Measurements from ENCODE around the gene ADH6.
"Not testable (repeated sequence)": the region's sequence is repeated elsewhere in the genome, so short reads cannot be mapped to it uniquely, and the experiment has no call there.

ADH6 gene

DNA sequence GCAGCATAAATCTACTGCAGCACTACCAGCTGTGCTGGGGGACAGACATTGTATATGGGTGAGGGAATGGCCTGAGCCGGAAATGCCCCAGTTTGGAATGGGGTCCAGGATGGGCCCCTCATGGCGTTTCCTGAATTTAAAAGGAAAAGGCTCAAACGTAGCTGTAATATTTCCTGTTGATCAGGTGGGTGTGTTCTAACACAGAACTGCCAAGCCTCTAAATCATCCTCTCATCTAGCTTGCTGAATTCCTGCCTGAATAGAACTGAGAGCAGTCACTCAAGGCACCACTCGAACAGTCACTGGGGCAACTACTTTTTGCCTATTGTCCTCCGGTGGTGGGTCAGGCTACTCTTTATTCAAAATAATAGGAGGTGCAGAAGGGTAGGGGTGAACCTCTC is 28.7 kb downstream of the ADH6 start:
- no peak for DNase-seq (ENCODE audit: low spot score)

DNA sequence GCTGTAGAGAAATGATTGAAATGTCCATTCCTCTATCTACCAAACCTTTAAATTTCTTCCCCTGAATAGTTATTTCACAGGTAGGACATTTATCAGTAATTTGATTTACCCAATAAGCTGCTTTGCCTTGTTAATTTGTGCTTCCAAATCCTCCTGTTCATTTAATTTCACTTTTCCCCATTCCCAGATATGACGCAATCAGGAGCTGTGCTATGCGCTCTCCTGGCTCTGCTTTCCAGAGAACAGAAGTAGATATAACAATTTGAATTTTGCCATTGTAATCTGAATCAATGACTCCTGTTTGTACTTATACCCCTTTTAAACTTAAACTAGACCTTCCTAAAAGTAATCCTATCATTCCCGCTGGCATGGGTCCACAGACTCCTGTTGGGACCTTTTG is 29.1 kb downstream of the ADH6 start:
- DNase-seq (ENCODE audit: low spot score), result not testable (repeated sequence)

DNA sequence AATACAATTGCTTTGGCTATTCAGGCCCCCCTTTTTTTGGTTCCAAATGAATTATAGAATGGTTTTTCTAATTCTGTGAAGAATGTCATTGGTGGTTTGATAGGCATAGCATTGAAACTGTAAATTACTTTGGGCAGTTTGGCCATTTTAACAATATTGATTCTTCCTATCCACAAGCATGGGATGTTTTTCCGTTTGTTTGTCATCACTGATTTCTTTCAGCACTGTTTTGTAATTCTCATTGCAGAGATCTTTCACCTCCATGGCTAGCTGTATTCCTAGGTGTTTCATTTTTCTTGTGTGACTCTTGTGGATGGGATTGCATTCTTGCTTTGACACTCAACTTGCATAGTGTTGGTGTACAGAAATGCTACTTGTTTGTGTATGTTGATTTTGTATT is 33.0 kb downstream of the ADH6 start:
- no peak for DNase-seq (ENCODE audit: low spot score)

DNA sequence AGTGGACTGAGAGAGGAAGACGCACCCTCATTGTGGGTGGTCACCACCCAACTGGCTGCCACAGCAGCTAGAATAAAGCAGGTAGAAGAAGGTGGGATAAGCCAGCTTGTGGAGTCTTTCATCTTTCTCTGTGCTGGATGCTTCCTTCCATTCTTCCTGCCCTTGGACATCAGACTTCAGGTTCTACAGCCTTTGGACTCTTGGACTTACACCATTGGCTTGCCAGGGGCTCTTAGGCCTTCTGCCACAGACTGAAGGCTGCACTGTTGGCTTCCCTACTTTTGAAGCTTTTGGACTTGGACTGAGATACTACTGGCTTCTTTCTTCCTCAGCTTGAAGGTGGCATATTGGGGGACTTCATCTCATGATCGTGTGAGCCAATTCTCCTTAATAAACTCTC is 33.5 kb downstream of the ADH6 start:
- no peak for DNase-seq (ENCODE audit: low spot score)

DNA sequence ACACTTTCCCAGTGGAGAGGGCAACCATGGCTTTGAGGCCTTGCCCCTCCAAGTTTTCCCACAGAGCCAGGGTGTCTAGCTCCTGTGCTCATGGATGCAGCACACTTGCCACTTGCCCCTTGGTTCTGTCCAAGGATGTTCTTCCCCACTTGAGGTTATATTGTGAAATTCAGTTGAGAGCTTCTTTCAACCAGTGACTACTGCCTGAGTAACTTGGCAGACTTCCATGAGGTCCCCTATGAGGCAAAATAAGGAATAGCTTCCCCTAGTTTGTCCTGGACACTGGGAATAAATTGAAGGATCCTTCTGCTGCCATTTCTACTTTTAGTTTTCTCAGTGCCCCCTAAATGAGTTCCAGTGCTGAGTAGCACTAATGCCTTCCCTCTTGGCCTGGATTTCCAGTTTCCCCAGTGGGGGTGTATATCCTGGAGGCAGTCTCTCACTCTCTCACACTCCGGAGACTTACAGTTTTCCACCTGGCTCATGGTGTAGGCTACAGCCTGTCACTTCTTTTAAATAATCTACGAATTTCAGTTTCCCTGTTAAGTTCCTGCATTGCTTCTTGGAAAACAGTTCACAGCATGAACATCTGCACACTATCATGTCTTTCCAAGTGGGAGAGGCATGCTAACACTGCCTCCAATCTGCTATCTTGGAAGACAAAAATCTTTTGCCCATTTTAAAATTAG is 38.5 kb downstream of the ADH6 start:
- DNase-seq (ENCODE audit: low spot score), result no peak

DNA sequence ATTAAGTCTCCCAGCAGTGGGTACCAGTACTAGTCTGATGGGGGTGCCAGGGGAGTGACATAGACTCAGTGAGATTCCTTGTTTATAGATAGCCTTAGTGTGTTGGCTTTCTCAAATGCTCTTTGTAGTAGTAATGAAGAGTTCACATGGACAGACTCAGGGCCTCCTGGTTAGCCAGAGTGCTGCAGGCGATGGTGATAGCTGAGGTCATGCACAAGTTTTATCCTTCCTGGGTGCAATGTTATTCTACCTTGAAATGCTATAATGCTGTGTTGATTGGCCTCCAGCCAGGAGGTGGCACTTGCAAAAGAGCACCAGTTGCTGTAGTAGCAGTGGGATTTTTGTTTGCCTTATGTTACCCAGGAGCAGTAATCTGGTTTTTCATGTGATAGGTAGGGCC is 39.4 kb downstream of the ADH6 start:
- DNase-seq (ENCODE audit: low spot score), result no peak

DNA sequence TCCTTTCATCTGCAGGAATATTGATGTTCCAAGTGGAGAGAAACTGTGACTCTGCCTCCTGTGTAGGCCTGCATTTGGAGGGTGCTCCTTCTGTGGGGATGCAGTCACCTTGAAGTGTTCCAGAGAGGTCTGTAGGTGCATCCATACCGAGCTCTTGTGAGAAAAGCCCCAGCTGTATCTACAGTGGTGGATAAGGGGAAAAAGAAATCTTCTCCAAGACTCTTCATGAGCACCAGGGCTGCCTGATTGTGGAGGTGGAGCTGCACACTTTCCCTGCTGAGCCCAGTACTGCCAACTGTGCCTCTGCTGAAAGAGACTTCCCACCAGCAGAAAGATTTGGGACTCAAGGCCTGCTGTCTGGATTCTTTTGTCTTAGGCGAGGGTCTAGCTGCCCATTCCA is 39.9 kb downstream of the ADH6 start:
- DNase-seq (ENCODE audit: low spot score), result no peak

DNA sequence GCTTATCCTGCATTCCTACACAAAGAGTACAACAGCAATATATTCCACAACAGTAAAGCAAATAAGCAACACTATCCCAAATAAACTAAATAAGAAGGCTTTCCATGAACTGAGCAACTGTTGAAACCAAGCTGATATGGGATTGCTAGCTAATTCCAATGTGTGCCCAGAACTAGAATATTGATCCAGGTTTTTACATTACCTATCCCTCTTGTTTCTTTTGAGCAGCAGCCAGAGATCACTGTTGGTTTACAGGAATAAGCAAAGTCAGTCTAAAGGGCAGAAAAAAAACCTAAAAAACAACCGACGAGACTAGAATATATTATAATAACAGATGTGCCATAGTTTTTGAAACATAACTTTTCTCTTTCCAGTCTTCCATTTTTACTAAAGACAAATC is 52.5 kb downstream of the ADH6 start:
- no peak for DNase-seq (ENCODE audit: low spot score)

DNA sequence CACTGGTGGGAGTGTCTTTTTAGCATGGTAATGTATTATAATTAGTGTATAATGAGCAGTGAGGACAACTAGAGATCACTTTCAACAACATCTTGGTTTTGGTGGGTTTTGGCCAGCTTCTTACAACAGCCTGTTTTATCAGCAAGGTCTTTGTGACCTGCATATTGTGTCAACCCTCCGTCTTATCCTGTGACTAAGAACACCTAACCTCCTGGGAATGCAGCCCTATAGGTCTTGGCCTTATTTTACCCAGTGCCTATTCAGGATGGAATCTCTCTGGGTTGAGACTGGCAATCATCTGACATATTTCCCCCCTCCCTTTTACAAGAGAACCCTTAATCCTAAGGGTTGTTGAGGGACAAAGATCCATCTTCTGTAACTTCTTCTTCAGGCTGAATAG is 53.1 kb downstream of the ADH6 start:
- no peak for DNase-seq (ENCODE audit: low spot score)

DNA sequence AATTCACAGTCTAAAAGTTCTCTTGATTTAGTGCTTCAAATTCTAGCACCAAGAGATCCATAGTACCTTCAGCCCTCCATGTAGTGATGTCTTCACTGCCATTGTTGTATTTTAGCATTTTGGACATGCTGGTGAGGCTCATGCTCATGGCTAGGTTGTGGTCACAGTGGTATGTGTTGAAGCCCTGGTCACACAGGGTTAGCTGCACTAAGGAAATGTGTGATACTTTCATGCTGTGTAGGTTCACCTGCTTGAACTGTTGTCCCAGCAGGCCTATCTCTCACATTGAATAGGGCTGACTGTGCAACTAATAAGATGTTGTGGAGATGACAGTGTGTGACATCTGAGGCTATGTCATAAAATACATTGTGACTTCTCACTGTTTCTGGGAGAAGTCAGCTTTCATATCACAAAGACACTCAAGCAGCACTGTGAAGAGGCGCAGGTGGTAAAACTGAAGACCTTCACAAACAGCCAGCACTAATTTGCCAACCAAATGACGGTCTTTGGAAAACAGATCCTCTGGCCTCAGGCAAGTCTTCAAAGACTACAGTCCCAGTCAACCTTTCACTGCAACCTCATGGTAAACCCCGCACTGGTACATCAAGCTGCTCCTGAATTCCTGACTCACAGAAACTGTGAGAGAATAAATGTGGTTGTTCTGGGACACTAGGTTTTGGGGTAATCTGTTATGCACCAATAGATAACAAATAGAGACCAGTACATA is 57.5 kb downstream of the ADH6 start:
- no peak for DNase-seq (ENCODE audit: low spot score)

DNA sequence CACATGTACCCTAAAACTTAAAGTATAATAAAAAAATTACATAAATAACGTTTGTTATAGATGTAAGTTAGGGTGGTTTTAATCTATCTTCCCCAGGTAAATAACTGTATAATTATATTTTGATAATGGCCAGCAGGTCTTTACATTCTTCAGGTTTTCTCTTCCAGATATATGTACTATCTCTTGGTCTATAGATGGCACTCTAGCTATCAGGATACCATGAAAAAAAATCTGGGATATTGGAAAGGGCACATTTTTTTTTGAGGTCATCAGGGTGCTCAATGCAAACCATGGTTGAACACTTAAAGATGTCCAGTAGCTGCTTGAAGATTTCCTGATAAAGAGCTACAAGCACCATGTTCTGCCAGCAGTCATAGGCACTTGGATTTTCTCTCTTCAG is 59.3 kb downstream of the ADH6 start:
- no peak for DNase-seq (ENCODE audit: low spot score)

DNA sequence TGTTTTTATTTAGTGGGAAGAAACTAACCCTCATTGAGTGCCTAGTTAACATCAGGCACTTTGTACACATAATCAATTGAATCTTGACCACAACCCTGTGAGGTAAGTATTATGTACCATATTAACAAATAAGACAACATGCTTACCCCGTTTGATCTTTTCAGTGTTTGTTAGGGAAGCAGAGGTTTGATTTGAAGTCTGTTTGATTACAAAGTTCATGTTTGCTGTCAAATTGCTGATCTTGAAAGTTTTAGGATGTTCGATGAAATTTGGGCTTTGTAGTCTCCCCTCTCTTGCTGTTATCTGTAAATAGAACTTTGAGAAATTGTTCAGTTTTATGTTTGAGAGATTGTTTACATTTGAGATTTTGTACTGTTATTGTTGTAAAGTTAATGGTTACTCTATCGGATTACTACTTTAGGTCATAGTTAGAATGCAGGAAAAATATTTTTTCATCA is 61.5 kb downstream of the ADH6 start:
- DNase-seq (ENCODE audit: low spot score), result no peak

DNA sequence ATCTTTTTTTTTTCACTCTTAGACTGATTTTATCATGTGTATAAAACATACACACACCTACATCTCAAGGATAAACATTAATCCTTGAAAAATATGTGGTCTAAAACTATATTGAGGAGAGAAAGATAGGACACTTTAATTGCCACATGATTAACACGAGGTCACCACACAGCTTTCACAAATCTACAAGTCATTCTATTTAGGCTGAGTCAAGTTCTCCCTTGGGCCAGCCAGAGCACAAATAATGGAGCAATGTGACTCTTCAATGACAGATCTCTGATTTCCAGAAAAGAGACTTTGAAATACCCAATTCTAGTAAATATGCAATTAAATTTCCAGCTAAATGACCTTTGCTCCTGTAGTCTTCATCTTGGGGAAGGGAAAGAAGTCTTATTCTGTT is 62.1 kb downstream of the ADH6 start:
- no peak for DNase-seq (ENCODE audit: low spot score)

DNA sequence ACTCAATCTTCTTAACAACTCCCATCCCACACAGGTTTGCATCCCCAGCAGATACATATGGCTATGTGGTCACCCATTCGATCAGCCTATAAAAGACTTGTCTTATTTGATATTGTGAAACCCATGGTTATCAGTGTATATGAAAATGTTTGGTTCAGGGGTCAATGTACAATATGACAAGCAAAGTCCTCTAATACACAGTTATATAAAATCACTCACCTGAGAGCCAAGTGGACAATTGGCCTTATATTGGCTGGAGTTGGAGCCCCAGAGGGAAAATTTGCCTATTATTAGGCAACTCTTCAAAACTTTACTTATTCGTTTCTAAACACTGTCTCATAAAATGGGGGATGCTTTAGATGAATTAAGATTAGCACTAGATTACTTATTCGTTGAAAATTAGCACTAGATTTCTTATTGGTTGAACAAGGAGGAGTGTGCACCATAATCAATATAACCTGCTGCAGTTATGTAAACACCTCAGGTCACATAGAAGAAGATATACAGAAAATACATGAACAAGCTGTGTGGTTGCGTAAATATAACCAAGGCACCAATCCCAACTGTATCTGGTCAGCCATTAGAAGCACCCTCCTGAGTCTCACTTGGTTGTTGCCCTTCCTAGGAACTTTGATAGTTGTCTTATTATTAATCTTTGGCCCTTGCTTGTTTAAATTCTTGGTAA is 64.2 kb downstream of the ADH6 start:
- DNase-seq (ENCODE audit: low spot score), result no peak
